Measurements from ENCODE around the gene CENPVL3.

GRCh38 chrX:51665981-51666380 is 47.3 kb upstream of the CENPVL3 start:
- TF ChIP-seq POLR2AphosphoS5 (IDR thresholded peaks at IDR 0.05; ENCODE audit: low read depth, low read length), result no peak
- TF ChIP-seq POLR2A (IDR thresholded peaks at IDR 0.05; ENCODE audit: low read depth, low read length), result no peak
- no peak for TF ChIP-seq TAF1 (IDR thresholded peaks at IDR 0.05; ENCODE audit: low read depth, low read length)
- TF ChIP-seq SPI1 (IDR thresholded peaks at IDR 0.05; ENCODE audit: low read depth, low read length), result no peak
- TF ChIP-seq POU2F2 (IDR thresholded peaks at IDR 0.05; ENCODE audit: low read depth, low read length), result no peak
